ENCODE data around the gene SLC2A8. TPM values are rescaled to one million over a fixed set of nuclear protein-coding genes. Genes with fewer than 3 reads are reported as not detected.

Gene SLC2A8
- total and polyA plus RNA-seq, 2 donors (not counting 1 experiment from before 2014, with no cell fraction given) = 8.3 to 14.2 TPM

DNA sequence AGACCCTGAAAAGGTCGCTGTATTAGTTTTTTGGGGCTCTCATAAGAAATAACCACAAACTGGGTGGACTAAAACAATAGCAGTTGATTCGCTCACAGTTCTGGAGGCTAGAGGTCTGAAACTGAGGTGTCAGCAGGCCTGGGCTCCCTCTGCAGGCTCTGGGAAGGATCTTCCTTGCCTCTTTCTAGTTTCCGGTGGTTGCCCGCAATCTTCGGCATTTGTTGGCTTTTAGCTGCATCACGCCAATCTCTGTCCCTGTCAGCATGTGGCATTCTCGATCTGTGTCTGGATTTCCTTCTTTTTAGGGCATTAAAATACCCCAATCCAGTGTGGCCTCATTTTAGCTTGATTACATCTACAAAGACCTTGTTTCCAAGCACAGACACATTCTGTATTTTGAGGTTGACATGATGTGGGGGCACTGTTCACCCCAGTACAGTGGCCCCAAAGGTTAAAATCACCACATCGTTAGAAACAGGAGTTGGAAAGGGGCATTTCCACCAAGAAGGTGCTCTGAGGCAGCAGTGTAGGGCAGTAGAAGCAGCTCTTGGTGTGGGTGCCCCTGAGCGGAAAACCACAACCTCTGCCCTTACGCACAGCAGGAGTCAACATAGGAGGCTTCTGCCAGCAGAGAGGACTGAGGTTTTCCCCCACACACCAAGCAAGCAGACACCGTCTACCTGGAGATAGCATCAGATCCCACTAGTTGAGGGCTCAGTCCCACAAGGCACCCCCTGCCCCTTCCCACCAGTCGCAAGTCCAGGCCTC, 40.7 kb downstream of the SLC2A8 start:
- H3K27ac Mint-ChIP-seq = no peak overlapping the region
- peaks cover 45% of the 10 kb centered on the region for H3K79me2 ChIP-seq (ENCODE audit: control insufficient read depth, insufficient read depth, low read length)
- no peaks in the 10 kb centered on the region for H3K27me3 Mint-ChIP-seq
- H3K9me3 Mint-ChIP-seq (ENCODE audit: insufficient read depth) = no peaks in the 10 kb centered on the region
- TF ChIP-seq EZH2 (IDR thresholded peaks at IDR 0.05; ENCODE audit: borderline replicate concordance, insufficient read depth, low read depth, low read length, poor library complexity, severe bottlenecking) (no peak), CTCF (IDR thresholded peaks at IDR 0.05) (no peak)
- peaks cover 7% of the 10 kb centered on the region for H4K20me1 ChIP-seq (ENCODE audit: control insufficient read depth, insufficient read depth, low read length, poor library complexity, severe bottlenecking)
- WGBS (ENCODE audit: insufficient coverage) = 77% methylated on average over 10 of the region's 12 CpGs
- intact Hi-C loops (cut with micrococcal nuclease) = no loop called here
- no peak overlapping the region for H3K4me3 Mint-ChIP-seq
- ChIA-PET CTCF (no interaction called here), POLR2A (no interaction called here)
- no peak overlapping the region for H3K9ac ChIP-seq (ENCODE audit: low read length)
- no peak overlapping the region for H3K4me2 ChIP-seq (replicated peaks; ENCODE audit: low read depth, low read length, poor library complexity, severe bottlenecking)
- H3K36me3 ChIP-seq (replicated peaks in 1 of 2; ENCODE audit: control extremely low read depth in 1 of 2, control insufficient read depth in 1 of 2, extremely low read depth in 1 of 2, insufficient read depth in 2 of 2, low read length in 1 of 2) = peaks cover 28 to 81% of the 10 kb centered on the region in 2 experiments
- ATAC-seq (ENCODE audit: low read depth) (no peak), DNase-seq (no peak)
- no peak overlapping the region for H2AFZ ChIP-seq (ENCODE audit: insufficient read depth, low read depth, low read length, poor library complexity, severe bottlenecking)
- no peak overlapping the region for H3K27ac ChIP-seq (ENCODE audit: low read length in 2 of 2)
- H3K9me3 ChIP-seq (ENCODE audit: control extremely low read depth in 1 of 3, control insufficient read depth in 2 of 3, insufficient read depth in 1 of 3, low read length in 2 of 3) = no peaks in the 10 kb centered on the region
- H3K4me1 ChIP-seq (ENCODE audit: control insufficient read depth in 2 of 2, insufficient read depth in 2 of 2, low read length in 2 of 2) = no peaks in the 10 kb centered on the region
- H3K27me3 ChIP-seq (replicated peaks in 1 of 4; ENCODE audit: control extremely low read depth in 1 of 4, control insufficient read depth in 3 of 4, insufficient read depth in 4 of 4, low read length in 3 of 4) = no peaks in the 10 kb centered on the region
- no peaks in the 10 kb centered on the region for H3K4me1 Mint-ChIP-seq
- H3K4me3 ChIP-seq (ENCODE audit: control extremely low read depth in 1 of 5, extremely low read depth in 1 of 5, insufficient read depth in 1 of 5, low read depth in 2 of 5, low read length in 4 of 5) = no peak overlapping the region

- H3K9me3 Mint-ChIP-seq (ENCODE audit: insufficient read depth) = no peaks in the 10 kb centered on the region
- H3K4me1 ChIP-seq (ENCODE audit: control insufficient read depth in 2 of 2, insufficient read depth in 2 of 2, low read length in 2 of 2) = no peaks in the 10 kb centered on the region
- intact Hi-C loops (cut with micrococcal nuclease) = no loop called here
- H3K36me3 ChIP-seq (replicated peaks in 1 of 2; ENCODE audit: control extremely low read depth in 1 of 2, control insufficient read depth in 1 of 2, extremely low read depth in 1 of 2, insufficient read depth in 2 of 2, low read length in 1 of 2) = peaks cover 26 to 81% of the 10 kb centered on the region in 2 experiments
- WGBS (ENCODE audit: insufficient coverage) = 99% methylated on average over 8 of the region's 9 CpGs
- no peak overlapping the region for H3K27ac Mint-ChIP-seq
- no peak for TF ChIP-seq CTCF (IDR thresholded peaks at IDR 0.05)
- no peak for TF ChIP-seq EZH2 (IDR thresholded peaks at IDR 0.05; ENCODE audit: borderline replicate concordance, insufficient read depth, low read depth, low read length, poor library complexity, severe bottlenecking)
- H3K9me3 ChIP-seq (ENCODE audit: control extremely low read depth in 1 of 3, control insufficient read depth in 2 of 3, insufficient read depth in 1 of 3, low read length in 2 of 3) = no peaks in the 10 kb centered on the region
- no peak overlapping the region for H3K27ac ChIP-seq (ENCODE audit: low read length in 2 of 2)
- H3K9ac ChIP-seq (ENCODE audit: low read length) = no peak overlapping the region
- H4K20me1 ChIP-seq (ENCODE audit: control insufficient read depth, insufficient read depth, low read length, poor library complexity, severe bottlenecking) = peaks cover 4% of the 10 kb centered on the region
- H3K4me3 ChIP-seq (ENCODE audit: control extremely low read depth in 1 of 5, extremely low read depth in 1 of 5, insufficient read depth in 1 of 5, low read depth in 2 of 5, low read length in 4 of 5) = no peak overlapping the region
- no peak overlapping the region for H2AFZ ChIP-seq (ENCODE audit: insufficient read depth, low read depth, low read length, poor library complexity, severe bottlenecking)
- H3K27me3 Mint-ChIP-seq = no peaks in the 10 kb centered on the region
- ATAC-seq (ENCODE audit: low read depth) (no peak), DNase-seq (no peak)
- ChIA-PET CTCF (no interaction called here), POLR2A (no interaction called here)
- H3K4me1 Mint-ChIP-seq = no peaks in the 10 kb centered on the region
- peaks cover 38% of the 10 kb centered on the region for H3K79me2 ChIP-seq (ENCODE audit: control insufficient read depth, insufficient read depth, low read length)
- no peak overlapping the region for H3K4me3 Mint-ChIP-seq
- H3K4me2 ChIP-seq (replicated peaks; ENCODE audit: low read depth, low read length, poor library complexity, severe bottlenecking) = no peak overlapping the region
- no peaks in the 10 kb centered on the region for H3K27me3 ChIP-seq (replicated peaks in 1 of 4; ENCODE audit: control extremely low read depth in 1 of 4, control insufficient read depth in 3 of 4, insufficient read depth in 4 of 4, low read length in 3 of 4)
Measured at GRCh38 chr9:127438394-127438793, 41.4 kb downstream of the SLC2A8 start.
